GM18519 (cell line): Measurements from ENCODE around the gene CFI.

Experiments used
- ATAC-seq: cut with Tn5 transposase; IDR thresholded peaks from one replicate; pipeline ENCODE4 v1.9.1; 2021; ENCODE audit warnings: mild to moderate bottlenecking, moderate library complexity; ENCODE audit not compliant: unreplicated experiment, low FRiP score

The CFI gene

DNA sequence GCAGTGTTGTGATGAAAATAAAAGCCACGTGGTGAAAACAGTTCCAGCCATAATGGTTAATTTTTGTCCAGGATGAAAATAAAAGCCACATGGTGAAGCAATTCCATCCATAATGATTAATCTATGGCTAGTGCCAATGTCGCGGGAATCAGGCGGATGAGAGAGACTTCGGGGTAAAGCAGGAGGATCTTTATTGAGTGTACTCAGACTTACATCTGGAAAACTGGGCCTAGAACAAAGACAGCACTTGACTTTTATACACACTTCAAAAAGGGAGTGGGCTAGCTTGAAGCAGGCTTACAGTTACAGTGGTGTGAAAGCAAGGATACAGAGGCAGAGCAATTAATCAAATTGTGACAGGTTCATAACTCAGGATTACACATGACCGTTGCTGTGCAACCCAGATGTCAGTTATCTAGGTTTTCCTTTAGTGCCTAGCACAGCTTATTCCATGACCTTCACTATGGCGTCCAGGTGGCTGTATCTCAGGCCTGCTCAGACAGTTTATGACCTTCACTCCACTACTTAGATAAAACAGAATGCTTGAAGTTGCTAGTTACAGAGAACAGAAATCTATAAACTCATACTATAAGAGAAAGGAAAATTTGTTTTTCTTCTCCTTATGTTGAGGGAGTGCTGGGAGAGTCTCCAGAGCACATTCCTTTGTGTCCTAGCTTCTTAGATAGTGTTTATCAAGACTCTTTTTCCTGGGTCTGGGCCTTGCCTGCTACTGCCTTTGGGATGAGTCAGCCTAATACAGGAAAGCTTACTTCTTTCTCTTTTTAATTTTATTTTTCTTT, 66.0 kb downstream of the CFI start:
- no peak for ATAC-seq

DNA sequence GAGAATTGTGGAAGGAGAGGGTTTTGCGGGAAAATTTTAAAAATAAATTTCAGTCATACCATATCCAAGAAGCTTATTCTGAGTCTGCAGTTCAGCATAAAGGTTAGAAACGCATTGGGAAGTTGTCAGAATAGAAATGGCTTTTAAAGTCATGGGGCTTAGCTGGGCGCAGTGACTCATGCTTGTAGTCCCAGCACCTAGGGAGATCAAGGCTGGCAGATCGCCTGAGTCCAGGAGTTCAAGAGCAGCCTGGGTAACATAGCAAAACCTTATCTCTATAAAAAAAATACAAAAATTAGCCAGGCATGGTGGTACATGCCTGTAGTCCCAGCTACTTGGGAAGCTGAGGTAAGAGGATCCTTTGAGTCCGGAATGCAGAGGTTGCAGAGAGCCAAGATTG, 68.1 kb downstream of the CFI start:
- ATAC-seq, result no peak

DNA sequence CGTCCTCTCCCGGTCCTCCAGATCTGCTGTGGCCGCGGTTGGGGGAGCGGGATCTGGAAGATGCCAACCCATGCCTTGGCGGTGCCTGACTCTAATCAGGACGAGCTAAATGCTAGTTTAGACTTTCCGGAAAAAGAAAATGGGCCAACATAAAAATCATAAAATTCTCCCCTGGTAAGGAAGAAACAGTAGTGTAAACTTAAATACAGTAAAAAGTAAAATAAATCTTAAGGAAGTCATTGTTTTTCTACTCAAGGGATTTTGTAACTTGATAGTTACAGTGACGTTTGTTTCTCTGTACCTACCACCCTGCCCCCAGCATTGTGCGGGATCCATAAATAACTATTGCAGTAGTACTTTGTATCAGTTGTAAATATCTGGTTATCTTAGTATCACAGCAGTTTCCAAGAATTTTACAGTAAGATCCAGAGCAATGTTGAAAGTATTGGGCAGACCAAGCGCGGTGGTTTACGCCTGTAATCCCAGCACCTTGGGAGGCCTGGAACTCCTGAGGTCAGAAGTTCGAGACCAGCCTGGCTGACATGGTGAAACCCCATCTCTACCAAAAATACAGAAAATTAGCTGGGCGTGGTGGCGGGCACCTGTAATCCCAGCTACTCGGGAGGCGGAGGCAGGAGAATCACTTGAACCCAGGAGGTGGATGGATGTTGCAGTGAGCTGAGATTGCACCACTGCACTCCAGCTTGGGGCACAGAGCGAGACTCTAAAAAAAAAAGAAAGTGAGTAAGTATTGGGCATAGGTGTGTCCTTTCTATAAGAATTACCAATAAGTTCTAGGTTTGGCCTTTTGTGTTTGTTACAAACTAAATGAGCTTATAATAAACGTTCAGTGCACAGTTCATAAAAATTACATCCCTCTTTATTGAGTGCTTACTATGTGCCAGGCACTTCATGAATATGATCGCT, 70.9 kb downstream of the CFI start:
- ATAC-seq, result no peak

DNA sequence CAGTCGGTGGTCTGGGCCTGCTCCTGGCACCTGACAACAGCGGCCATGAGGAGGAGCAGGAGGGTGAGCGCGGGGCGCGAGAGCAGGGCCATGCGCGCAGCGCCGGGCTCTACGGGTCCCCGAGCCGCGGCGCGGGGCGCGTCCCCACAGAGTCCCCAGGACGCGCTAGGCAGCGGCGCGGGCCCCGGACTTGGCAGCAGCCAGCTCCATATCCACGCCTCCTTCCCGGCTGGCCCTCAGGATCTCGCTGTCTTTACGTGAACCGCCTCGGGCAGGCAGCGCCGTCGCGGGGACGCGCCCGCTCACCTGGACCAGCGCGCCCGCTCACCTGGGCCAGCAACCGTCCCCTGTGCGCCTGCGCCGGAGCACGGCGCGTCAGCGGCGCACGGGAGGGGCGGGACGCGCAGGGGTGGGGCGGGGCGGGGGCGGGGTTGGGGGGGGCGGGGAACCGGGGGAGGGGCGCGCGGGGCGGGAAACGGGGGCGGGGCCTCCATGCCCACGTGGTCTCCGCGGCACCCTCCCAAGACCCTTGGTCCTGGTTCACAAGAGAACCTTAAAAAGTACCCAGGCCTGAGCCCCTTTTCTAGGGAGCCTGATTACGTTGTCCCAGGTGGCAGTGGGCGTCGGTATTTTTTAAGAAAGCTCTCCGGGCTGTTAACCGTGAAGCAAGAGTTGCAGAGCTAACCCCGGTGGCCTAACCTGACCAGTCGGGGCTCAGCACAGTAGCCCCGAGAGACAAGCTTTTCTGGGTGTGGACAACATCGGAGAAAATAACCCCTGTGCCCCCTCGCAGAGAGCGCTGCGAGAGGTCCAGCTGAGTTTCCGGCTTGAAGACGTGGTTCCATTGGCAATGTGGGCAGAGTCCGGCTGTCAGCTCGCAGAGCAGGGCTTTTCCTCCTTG, 71.8 kb downstream of the CFI start, which contains the start of gene PLA2G12A:
Gene PLA2G12A (minus strand): TSS at position 353 of the 901 bp plus-strand sequence. CDS start 261 bp downstream, at position 92.
- ATAC-seq, result peak; percentile 67

DNA sequence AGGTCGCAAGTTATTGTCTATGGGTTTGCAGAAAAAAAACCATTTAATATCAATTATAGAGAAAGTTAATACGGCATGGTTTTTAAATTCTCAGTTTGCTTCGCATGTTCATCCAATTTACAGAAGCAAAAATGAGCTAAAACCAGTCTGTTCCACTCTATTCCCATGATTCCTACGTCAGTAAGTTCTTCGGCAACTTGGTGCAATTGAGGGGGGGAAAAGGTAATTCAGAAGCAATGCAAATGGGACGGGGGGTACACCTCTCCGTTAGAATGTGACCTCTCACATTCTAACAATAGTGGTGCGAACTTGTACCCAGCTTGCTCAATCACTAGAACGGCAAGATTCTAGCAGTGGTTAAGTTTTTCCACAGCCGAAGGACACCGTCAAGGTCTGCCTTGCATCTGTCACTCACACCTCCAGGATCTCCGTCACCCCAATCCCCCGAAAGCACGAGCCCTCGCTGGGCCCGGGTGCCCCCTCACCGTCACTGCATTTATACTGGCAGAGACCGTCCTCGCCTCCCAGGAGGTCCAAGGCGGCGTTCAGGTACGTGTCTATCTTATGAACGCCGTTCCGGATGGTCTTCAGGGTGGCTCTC, 72.6 kb downstream of the CFI start:
- ATAC-seq, result no peak

DNA sequence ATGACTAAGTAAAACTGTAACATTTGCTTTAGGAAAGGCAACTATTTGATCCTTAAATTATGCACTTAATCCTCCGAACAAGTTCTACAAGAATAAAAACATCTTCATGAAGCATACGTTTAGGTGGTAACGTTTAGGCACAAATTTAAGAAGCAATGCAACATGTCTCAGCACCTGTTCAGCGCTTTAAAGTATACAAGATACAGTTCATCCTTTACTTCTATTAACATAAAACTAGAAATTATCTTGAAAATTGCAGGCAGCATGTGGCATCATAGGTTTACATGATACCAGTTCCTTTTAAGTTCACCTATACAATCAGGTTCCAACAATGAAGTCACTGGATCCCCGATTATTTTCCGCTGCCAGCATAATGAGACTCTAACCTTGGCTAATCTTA, 73.4 kb downstream of the CFI start:
- no peak for ATAC-seq

DNA sequence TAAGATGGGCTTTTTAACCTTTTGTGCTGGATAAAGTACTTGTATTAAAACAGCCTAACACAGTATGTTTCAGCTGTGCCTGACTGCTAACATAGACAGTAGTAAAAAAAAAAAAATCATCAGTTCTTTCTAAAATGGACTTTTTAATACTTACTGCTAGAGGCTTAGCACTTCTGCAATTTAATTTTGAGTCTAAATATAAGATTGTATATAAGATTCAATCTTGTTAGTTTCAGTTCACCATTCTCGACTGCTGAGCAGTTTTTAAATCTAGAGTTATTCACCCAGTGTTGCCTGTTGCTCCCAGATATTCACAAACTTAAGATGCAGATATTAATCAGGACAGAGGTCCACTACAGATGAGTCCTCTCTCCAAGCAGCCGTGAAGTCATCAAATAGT, 78.7 kb downstream of the CFI start:
- no peak for ATAC-seq

DNA sequence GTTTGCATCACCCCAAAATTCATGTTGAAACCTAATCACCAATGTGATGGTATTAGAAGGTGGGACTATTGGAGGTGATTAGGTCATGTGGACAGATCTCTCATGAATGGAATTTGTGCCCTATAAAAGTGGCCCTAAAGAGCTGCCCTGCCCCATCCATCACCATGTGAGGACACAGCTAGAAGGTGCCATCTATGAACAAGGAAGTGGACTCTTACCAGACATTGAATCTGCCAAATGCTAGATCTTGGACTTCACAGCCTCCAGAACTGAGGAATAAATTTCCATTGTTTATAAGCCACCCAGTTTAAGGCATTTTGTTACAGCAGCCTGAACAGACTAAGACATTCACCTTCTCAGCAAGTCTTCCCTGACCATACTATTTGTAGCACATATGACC, 79.4 kb downstream of the CFI start:
- no peak for ATAC-seq

DNA sequence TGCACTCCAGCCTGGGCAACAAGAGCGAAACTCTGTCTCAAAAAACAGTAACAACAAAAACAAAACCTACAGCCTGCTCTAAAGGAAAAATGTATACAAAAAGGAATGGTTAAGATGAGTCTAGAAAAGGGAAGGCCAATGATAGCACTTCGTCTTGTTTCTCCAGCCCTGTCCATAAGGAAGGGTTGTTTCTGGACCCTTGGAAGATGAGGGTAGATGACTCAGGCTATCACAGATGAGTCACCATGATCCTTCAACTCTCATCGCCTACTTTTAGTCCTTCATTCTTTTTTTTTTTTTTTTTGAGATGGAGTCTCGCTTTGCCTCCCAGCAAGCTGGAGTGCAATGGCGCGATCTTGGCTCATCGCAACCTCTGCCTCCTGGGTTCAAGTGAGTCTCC, 80.8 kb downstream of the CFI start:
- no peak for ATAC-seq

DNA sequence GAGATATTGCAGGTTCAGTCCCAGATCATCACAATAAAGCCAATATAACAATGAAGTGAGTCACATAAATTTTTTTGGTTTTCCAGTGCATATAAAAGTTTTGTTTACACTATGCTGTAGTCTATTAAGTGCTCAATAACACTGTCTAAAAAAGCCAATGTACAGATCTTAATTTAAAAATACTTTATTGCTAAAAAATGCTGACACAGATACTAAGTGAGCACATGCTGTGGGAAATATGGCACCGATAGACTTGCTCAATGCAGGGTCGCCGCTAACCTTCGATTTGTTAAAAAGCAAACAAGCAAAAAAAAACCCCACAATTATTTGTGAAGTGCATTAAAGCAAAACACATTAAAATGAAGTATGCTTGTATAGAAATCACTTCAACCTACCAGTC, 82.2 kb downstream of the CFI start:
- ATAC-seq, result no peak

DNA sequence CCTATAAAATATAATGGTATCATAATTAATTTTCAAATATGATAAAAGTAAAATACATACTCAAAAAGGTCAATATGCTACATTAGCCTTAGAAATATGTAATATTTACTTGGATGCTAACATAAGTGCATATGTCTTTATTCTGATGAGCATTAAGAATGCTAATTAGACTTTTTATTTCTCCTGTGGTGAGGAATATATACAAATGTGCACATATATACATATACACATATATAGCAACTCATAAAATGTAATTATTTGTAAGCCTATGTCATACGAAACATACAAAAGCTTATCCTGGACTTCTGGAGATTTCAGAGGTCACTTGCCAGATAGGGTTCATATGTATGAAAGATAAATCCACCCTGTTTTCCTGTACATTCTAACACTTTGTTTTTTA, 83.0 kb downstream of the CFI start:
- no peak for ATAC-seq

DNA sequence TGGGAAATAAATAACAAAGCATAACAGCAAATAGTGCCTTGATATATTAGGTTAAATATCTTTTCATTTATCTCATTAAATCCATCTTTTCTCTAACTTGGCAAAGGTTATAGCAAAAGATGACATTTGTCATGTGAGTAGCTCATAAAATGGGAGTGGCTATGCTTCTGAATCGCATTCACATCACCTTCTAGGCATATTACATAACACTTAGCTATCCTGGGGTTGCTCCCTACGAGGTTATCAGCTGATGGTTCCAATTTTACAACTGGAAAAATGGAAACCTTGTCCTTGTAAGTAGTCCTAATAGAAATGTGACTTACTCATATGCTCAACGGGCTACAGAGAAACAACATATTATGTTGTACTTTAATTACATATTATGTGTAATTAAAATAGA, 88.3 kb downstream of the CFI start:
- no peak for ATAC-seq

DNA sequence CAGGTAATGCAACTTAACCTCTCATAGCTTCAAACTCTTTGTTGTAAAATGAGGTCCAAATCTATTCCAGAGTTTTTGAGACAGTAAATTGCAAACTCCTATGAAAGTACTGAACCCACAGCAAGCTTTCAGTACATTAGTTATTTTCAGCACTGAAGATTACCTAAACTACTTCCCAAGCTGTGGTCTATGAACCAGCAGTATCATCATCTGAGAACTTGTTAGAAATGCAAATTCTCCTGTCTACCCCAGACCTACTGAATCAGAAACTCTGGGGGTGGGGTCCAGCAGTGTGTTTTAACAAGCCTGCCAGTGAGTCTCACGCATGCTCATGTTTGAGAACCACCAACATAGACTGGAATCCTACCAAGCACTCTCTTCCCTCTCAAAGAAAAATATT, 92.8 kb downstream of the CFI start:
- ATAC-seq, result peak; percentile 95

DNA sequence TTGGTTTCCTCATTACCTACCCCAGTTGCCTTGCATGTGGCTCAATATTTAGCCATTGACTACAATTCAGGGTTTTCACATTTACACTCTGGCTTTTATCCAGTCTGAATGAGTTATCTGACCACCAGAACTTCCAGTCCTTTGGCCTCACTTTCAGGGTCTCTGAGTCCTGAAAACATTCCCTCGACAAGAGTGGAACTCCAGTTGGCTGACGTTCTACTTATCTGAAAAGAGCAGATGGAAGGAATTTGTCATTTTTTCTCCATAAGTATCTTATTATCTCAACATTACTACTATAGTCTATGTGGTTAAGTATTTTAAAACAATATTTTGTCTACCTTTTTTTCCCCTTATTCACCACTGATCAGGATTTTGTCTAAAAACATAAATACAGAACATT, 93.4 kb downstream of the CFI start:
- ATAC-seq, result no peak

DNA sequence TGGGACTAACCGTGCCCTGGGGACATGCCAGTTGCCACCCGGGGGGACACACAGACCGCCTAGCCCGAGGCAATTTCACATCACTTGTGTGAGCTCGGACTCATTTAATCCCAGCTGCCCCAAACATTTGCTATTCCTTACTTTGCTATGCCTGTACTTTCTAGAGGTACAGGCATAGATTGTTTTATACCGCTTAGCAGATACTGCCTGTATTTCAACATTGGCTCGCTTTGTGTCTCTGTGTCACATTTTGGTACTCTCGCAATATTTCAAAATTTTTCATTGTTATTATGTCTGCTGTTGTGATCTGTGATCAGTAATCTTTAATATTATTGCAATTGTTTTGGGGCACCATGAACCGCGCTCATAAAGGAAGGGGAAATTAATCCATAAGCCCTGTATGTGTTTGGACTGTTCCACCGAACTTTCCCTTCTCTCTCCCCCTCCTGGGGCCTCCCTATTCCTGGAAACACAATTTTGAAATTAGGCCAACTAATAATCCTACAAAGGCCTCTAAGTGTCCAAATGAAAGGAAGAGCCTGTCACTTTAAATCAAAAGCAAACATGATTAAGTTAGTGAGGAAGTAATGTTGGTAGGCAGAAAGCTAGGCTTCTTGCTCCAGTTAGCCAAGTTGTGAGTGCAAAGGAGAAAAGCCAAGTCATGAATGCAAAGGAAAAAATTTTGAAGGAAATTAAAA, 98.0 kb downstream of the CFI start:
- no peak for ATAC-seq

DNA sequence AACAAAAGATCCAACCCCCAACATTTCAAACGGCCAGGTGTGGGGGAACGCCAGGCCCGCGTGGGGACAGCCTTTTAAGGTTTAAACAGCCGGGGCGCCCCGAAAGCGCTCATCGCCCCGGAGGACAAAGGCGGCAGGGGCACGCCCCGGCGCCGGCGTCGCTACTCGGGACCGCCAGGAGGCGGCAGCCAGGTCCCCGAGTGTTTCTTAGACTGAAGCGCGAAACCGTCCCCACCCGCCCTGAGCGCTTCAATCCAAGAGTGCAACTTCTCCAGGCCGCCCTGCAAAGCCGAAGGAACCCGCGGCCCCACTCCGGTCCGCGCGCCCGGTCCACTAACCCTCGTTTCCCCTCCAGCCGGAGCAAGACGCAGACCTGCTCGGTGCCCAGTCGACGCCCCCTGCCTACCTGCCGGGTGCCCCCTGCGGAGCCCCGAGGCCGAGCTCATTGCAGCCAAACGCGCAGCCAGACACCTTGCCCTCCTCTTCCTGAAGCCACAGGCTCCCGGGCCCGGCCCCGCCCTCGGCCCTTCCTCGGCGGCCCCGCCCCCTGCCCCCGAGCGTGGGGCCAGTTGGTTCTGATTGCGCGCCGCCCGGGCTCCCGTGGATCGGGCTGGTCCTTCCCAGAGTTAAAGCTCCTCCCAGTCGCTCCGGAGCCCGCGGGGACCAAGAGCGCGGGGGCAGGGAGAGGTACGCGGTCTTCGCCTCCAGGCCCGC, 98.7 kb downstream of the CFI start, which contains the start of gene CASP6:
Gene CASP6 (minus strand): TSS at position 496 of the 714 bp plus-strand sequence. CDS start 50 bp downstream, at position 446.
- peak; percentile 66 for ATAC-seq

DNA sequence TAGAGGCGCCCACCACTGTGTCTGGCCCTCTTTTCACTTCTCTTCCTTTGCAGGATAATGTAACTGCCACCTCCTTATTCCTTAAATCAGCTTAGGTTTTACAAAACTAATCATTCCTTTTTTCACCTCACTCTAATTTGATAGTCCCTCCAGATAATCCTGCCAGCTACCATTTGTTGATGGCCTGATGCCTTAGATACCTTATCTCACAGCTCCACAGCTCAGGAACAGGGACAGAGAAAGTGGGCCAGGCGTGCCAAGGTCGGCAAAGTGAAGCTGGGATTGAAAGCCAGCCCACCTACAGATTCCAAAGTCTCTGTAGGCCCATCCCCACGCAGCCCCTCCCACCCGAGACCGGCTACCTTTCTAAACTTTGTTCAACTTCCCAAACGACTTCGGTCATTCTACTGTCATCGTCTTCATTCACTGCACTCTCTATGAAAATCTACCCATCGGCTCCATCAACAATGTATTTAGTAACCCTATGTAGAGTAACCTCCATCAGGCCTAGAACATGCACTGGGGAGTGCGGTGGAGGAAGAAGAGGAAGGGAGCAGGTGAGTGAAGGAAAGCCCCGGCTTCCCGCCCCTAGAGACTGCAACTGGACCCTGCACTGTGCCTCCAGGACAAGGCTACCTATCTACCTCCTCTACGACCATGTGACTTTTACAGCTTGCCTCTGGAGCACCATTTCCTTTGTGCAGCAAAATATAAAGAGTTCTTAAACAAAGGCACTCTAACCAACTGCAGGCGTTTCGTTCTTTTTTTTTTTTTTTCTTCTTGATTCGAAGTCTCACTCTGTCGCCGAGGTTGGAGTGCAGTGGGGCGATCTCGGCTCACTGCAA, 100.0 kb downstream of the CFI start:
- ATAC-seq, result no peak
